Smooth muscle cell (in vitro differentiated cells): ENCODE results near the gene RYK. TPM values are rescaled to one million over a fixed set of nuclear protein-coding genes. Genes with fewer than 3 reads are reported as not detected.
"Not testable (repeated sequence)": the region's sequence is repeated elsewhere in the genome, so short reads cannot be mapped to it uniquely, and the experiment has no call there.

Experiments used
- DNase-seq: peaks from one replicate; lab custom pipeline; 2025; ENCODE audit not compliant: unreplicated experiment; lab: John Stamatoyannopoulos, UW
- H2AFZ ChIP-seq: fragments of 200-600 bp; sonication (generic); 2 replicates; pipeline ENCODE4 v1.6.0; 2016; ENCODE audit warnings: antibody characterized with exemption, low read depth, mild to moderate bottlenecking
- H3F3A ChIP-seq: fragments of 200-600 bp; sonication (generic); 2 replicates; pipeline ENCODE4 v1.6.0; 2017; ENCODE audit warnings: antibody characterized with exemption, low read depth
- H3K27ac ChIP-seq: fragments of 200-600 bp; sonication (generic); 2 replicates; pipeline ENCODE4 v1.5.1; 2016; ENCODE audit warnings: low read depth, mild to moderate bottlenecking
- H3K27me3 ChIP-seq: fragments of 200-600 bp; sonication (generic); 2 replicates; pipeline ENCODE4 v1.6.1; 2016; ENCODE audit warnings: low read depth, mild to moderate bottlenecking
- H3K36me3 ChIP-seq: fragments of 200-600 bp; sonication (generic); 2 replicates; pipeline ENCODE4 v1.5.1; 2016; ENCODE audit warnings: low read depth
- H3K4me1 ChIP-seq: fragments of 200-600 bp; sonication (generic); 2 replicates; pipeline ENCODE4 v1.5.1; 2016; ENCODE audit warnings: low read depth
- H3K4me2 ChIP-seq: fragments of 200-600 bp; sonication (generic); 2 replicates; pipeline ENCODE4 v1.6.0; 2016; ENCODE audit warnings: mild to moderate bottlenecking
- H3K4me3 ChIP-seq: fragments of 200-600 bp; sonication (generic); 2 replicates; pipeline ENCODE4 v1.5.1; 2016; ENCODE audit warnings: mild to moderate bottlenecking
- H3K79me2 ChIP-seq: fragments of 200-600 bp; sonication (generic); 2 replicates; pipeline ENCODE4 v1.6.0; 2016; ENCODE audit warnings: low read depth, mild to moderate bottlenecking
- H3K9ac ChIP-seq: fragments of 200-600 bp; sonication (generic); 2 replicates; pipeline ENCODE4 v1.6.0; 2016; ENCODE audit warnings: low read depth
- H3K9me3 ChIP-seq: fragments of 200-600 bp; sonication (generic); replicated peaks from 2 replicates; pipeline ENCODE4 v1.5.1; 2016; ENCODE audit warnings: low read depth
- H4K20me1 ChIP-seq: fragments of 200-600 bp; sonication (generic); 2 replicates; pipeline ENCODE4 v1.6.0; 2016; ENCODE audit warnings: low read depth
- CTCF ChIP-seq: fragments of 200-600 bp; sonication (generic); IDR thresholded peaks from 2 replicates; pipeline ENCODE4 v1.5.1; 2017; ENCODE audit warnings: borderline replicate concordance, mild to moderate bottlenecking, antibody characterized with exemption; ENCODE audit not compliant: insufficient read depth, poor library complexity, severe bottlenecking
- WGBS: methylation state at CpG from one replicate; pipeline ENCODE4 v1.1.7; 2016; ENCODE audit warnings: low lambda C conversion rate; 5-methylcytosine and 5-hydroxymethylcytosine counted together
- polyA plus RNA-seq: library from polyadenylated mRNA; unstranded; fragments of >200 nt; fragmentation: Nextera tagmentation; extraction: Ambion mirVana; gene quantifications from 2 replicates; pipeline ENCODE4 v1.2.1, GENCODE V29; 2016
- total RNA-seq: library from RNA; depleted of rRNA; stranded (reverse); fragments of >200 nt; gene quantifications from 2 replicates; pipeline ENCODE4 v1.2.3, GENCODE V29; 2014

Gene RYK
- total and polyA plus RNA-seq, 2 experiments from 2014 or later: 35.8 to 65.0 TPM

DNA sequence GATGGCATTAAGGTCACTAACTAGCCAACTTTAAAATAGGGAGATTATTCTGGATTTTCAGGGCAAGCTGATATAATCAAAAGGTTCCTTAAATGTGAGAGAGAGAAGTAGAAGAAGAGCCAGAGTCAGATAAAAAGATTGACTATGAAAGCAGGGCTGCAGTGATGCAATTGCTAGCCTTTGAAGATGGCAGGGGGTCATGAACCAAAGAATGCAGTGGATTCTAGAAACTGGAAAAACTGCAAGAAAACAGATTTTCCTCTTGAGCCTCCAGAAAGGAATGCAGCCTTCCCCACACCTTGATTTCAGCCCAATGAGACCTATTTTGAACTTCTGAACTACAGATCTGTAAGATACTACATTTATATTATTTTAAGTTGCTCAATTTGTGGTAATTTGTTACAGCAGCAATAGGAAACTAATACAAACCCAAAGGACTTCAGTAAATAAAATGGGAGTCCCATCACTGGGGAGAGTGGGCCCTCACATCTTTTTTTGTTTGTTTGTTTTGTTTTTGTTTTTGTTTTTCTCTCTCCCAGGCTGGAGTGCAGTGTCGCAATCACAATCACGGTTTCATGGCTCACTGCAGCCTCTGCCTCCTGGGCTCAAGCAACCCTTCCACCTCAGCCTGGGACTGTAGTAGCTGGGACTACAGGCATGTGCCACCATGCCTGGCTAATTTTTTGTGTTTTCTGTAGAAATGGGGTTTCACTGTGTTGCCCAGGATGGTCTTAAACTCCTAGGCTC, 31.4 kb upstream of the RYK start:
- H3K4me2 ChIP-seq: no peak overlapping the region
- DNase-seq: no peak
- no peaks in the 10 kb centered on the region for H3K4me1 ChIP-seq
- H4K20me1 ChIP-seq: no peaks in the 10 kb centered on the region
- 68% methylated on average over 2 of the region's 2 CpGs for WGBS
- no peaks in the 10 kb centered on the region for H3K9me3 ChIP-seq
- H3F3A ChIP-seq: no peaks in the 10 kb centered on the region
- TF ChIP-seq CTCF: no peak
- no peaks in the 10 kb centered on the region for H3K79me2 ChIP-seq
- H2AFZ ChIP-seq: no peak overlapping the region
- H3K36me3 ChIP-seq: no peaks in the 10 kb centered on the region
- H3K9ac ChIP-seq: no peak overlapping the region
- H3K27ac ChIP-seq: no peak overlapping the region
- no peaks in the 10 kb centered on the region for H3K27me3 ChIP-seq
- no peak overlapping the region for H3K4me3 ChIP-seq

- Histone ChIP-seq H3K27me3 (no peaks in the 10 kb centered on the region), H3F3A (no peaks in the 10 kb centered on the region), H3K9ac (no peak overlapping the region), H2AFZ (no peak overlapping the region), H3K36me3 (no peaks in the 10 kb centered on the region), H3K27ac (no peak overlapping the region), H4K20me1 (no peaks in the 10 kb centered on the region), H3K79me2 (no peaks in the 10 kb centered on the region), H3K4me1 (no peaks in the 10 kb centered on the region), H3K4me3 (no peak overlapping the region), H3K9me3 (no peaks in the 10 kb centered on the region), H3K4me2 (no peak overlapping the region)
- DNase-seq: no peak
- TF ChIP-seq CTCF: no peak
- WGBS: 64% methylated on average over 2 of the region's 2 CpGs
Measured at GRCh38 chr3:134279466-134279865, 28.8 kb upstream of the RYK start.

DNA sequence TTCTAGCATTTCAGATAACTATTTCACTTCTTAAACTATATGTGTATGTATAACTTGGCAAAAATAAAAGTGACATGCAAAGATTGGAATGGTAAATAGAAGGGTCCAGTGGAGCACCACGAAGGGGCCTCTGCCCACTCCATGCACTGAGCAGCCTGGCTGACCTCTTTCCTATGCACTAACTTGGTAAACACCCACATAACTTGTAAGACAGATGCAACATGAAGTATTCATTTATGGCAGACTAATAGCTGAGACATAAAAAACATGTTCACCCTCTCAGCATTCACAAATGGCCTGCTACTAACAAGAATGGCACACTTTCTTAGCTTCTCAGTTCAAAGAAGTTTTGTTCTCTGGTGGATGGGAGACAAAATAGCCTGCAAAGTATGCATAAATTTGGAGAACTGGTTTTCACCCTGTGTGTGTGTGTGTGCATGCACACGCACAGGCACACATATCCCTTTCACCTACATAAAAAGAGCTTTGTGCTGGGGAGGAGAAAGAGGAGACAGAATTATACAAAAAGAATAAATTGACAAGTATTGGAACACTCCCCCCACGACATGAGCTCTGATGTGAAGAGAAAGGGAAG, 26.5 kb upstream of the RYK start:
- Histone ChIP-seq H3K4me2 (no peak overlapping the region), H3K4me3 (no peak overlapping the region), H3K4me1 (no peaks in the 10 kb centered on the region), H3K79me2 (no peaks in the 10 kb centered on the region), H3K9ac (no peak overlapping the region), H3F3A (no peaks in the 10 kb centered on the region), H4K20me1 (no peaks in the 10 kb centered on the region), H3K27me3 (no peaks in the 10 kb centered on the region), H3K9me3 (no peaks in the 10 kb centered on the region), H2AFZ (no peak overlapping the region), H3K36me3 (no peaks in the 10 kb centered on the region), H3K27ac (no peak overlapping the region)
- no peak for DNase-seq
- 73% methylated on average over 3 of the region's 3 CpGs for WGBS
- no peak for TF ChIP-seq CTCF

- TF ChIP-seq CTCF: no peak
- Histone ChIP-seq H4K20me1 (no peaks in the 10 kb centered on the region), H3K36me3 (no peaks in the 10 kb centered on the region), H2AFZ (no peak overlapping the region), H3K4me1 (no peaks in the 10 kb centered on the region), H3K79me2 (no peaks in the 10 kb centered on the region), H3K9ac (no peak overlapping the region), H3K9me3 (no peaks in the 10 kb centered on the region), H3K27ac (no peak overlapping the region), H3F3A (no peaks in the 10 kb centered on the region), H3K4me2 (no peak overlapping the region), H3K4me3 (no peak overlapping the region), H3K27me3 (no peaks in the 10 kb centered on the region)
- whole genome bisulfite sequencing: 88% methylated on average over 3 of the region's 3 CpGs
- no peak for DNase-seq
Measured at GRCh38 chr3:134276086-134276485, 25.4 kb upstream of the RYK start.

GRCh38 chr3:134275110-134275509, 24.5 kb upstream of the RYK start:
- not testable (repeated sequence) for H3F3A ChIP-seq, H3K36me3 ChIP-seq

More at GRCh38 chr3:134275110-134275509, 24.5 kb upstream of the RYK start:
- not testable (repeated sequence) for H3K4me2 ChIP-seq, H3K4me3 ChIP-seq, H3K27me3 ChIP-seq, H3K27ac ChIP-seq, H3K4me1 ChIP-seq, H3K9ac ChIP-seq, H4K20me1 ChIP-seq, H3K79me2 ChIP-seq, H3K9me3 ChIP-seq, DNase-seq, H2AFZ ChIP-seq
